ENCODE data around the gene TNC. TPM values are rescaled to one million over a fixed set of nuclear protein-coding genes. Genes with fewer than 3 reads are reported as not detected.

TNC gene
- total RNA-seq, 1 experiment from 2014 or later, result 5.7 TPM

DNA sequence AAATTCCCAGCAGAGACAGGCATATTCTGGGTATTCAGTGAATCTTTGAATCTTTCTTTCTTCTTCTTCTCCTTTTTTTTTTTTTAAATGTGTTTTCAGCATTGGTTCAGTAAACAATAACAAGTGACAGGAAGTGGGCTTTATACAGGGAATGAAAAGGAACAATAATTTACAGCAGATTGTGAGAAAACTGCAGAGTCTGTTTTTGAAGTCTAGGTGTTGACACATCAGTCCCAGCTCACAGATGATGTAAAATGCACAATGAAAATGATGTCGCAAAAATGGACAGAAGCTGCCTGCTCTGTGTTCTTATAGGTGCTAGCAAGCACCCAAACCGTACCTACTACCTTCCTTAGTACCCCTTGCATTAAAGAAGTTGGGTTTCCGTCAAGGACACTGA is 38.8 kb downstream of the TNC start:
- in situ Hi-C loops (cut with HindIII; ENCODE audit: low pct_unique_long_range_greater_than_20kb, low sequenced_read_pairs), result no loop called here
- ChIA-PET POLR2A (no interaction called here), CTCF (no interaction called here)
- intact Hi-C loops (cut with micrococcal nuclease; ENCODE audit: unreplicated experiment), result no loop called here
- Histone ChIP-seq H3K4me1 (ENCODE audit: control insufficient read depth, insufficient read depth, low read length) (no peaks in the 10 kb centered on the region), H3K27me3 (ENCODE audit: control insufficient read depth, insufficient read depth, low read length) (no peaks in the 10 kb centered on the region), H3K4me3 (ENCODE audit: low read depth in 2 of 2, low read length in 2 of 2) (no peak overlapping the region), H3K27ac (ENCODE audit: low read length) (no peak overlapping the region), H3K9me3 (ENCODE audit: control insufficient read depth, insufficient read depth, low read depth, low read length) (no peaks in the 10 kb centered on the region), H3K36me3 (ENCODE audit: control insufficient read depth, insufficient read depth, low read length) (no peaks in the 10 kb centered on the region)
- TF ChIP-seq POLR2AphosphoS5 (IDR thresholded peaks at IDR 0.05; ENCODE audit: low read depth, low read length) (no peak), SIN3A (IDR thresholded peaks at IDR 0.05; ENCODE audit: borderline replicate concordance, insufficient read depth, low read depth, low read length) (no peak), TCF7L2 (IDR thresholded peaks at IDR 0.05; ENCODE audit: low read depth, low read length) (no peak)
- TF ChIP-seq, protein P1, sequence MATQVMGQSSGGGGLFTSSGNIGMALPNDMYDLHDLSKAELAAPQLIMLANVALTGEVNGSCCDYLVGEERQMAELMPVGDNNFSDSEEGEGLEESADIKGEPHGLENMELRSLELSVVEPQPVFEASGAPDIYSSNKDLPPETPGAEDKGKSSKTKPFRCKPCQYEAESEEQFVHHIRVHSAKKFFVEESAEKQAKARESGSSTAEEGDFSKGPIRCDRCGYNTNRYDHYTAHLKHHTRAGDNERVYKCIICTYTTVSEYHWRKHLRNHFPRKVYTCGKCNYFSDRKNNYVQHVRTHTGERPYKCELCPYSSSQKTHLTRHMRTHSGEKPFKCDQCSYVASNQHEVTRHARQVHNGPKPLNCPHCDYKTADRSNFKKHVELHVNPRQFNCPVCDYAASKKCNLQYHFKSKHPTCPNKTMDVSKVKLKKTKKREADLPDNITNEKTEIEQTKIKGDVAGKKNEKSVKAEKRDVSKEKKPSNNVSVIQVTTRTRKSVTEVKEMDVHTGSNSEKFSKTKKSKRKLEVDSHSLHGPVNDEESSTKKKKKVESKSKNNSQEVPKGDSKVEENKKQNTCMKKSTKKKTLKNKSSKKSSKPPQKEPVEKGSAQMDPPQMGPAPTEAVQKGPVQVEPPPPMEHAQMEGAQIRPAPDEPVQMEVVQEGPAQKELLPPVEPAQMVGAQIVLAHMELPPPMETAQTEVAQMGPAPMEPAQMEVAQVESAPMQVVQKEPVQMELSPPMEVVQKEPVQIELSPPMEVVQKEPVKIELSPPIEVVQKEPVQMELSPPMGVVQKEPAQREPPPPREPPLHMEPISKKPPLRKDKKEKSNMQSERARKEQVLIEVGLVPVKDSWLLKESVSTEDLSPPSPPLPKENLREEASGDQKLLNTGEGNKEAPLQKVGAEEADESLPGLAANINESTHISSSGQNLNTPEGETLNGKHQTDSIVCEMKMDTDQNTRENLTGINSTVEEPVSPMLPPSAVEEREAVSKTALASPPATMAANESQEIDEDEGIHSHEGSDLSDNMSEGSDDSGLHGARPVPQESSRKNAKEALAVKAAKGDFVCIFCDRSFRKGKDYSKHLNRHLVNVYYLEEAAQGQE (IDR thresholded peaks at IDR 0.05; ENCODE audit: insufficient read depth in 1 of 2, low read depth in 2 of 2, low read length in 1 of 2), result no peak
- TF ChIP-seq, protein P2, sequence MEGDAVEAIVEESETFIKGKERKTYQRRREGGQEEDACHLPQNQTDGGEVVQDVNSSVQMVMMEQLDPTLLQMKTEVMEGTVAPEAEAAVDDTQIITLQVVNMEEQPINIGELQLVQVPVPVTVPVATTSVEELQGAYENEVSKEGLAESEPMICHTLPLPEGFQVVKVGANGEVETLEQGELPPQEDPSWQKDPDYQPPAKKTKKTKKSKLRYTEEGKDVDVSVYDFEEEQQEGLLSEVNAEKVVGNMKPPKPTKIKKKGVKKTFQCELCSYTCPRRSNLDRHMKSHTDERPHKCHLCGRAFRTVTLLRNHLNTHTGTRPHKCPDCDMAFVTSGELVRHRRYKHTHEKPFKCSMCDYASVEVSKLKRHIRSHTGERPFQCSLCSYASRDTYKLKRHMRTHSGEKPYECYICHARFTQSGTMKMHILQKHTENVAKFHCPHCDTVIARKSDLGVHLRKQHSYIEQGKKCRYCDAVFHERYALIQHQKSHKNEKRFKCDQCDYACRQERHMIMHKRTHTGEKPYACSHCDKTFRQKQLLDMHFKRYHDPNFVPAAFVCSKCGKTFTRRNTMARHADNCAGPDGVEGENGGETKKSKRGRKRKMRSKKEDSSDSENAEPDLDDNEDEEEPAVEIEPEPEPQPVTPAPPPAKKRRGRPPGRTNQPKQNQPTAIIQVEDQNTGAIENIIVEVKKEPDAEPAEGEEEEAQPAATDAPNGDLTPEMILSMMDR (IDR thresholded peaks at IDR 0.05), result no peak
- ATAC-seq (no peak), DNase-seq (ENCODE audit: low read depth, low spot score) (no peak)
- BruUV-seq (replicated peaks), result no TSS peak

DNA sequence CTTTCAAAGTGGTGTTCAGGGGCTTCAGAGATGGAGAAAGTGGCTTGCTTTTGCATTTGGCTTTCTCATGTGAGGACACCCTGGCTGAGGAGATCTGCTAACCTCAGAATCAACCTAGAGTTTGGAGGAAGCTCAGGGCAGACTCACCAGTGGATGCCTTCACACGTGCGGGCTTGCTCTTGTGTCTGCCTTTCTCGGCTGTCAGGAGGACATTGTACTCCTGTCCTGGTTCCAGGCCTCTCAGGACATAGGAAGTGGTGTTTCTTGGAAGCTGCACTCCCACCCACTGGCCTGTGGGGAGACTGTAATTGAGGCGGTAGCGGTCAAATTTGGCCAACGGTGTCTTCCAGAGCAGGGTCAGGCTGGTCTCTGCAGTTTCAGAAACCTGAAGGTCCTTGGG is 44.5 kb downstream of the TNC start:
- in situ Hi-C loops (cut with HindIII; ENCODE audit: low pct_unique_long_range_greater_than_20kb, low sequenced_read_pairs), result no loop called here
- CTCF ChIA-PET, result no interaction called here
- no peak for TF ChIP-seq TCF7L2 (IDR thresholded peaks at IDR 0.05; ENCODE audit: low read depth, low read length)
- TF ChIP-seq, protein P2 (IDR thresholded peaks at IDR 0.05), result no peak
- TF ChIP-seq SIN3A (IDR thresholded peaks at IDR 0.05; ENCODE audit: borderline replicate concordance, insufficient read depth, low read depth, low read length), result no peak
- no peak for TF ChIP-seq POLR2AphosphoS5 (IDR thresholded peaks at IDR 0.05; ENCODE audit: low read depth, low read length)
- TF ChIP-seq, protein P1 (IDR thresholded peaks at IDR 0.05; ENCODE audit: insufficient read depth in 1 of 2, low read depth in 2 of 2, low read length in 1 of 2), result no peak
- H3K4me1 ChIP-seq (ENCODE audit: control insufficient read depth, insufficient read depth, low read length), result no peaks in the 10 kb centered on the region
- no TSS peak for BruUV-seq (replicated peaks)
- ATAC-seq (no peak), DNase-seq (ENCODE audit: low read depth, low spot score) (no peak)
- intact Hi-C loops (cut with micrococcal nuclease; ENCODE audit: unreplicated experiment), result no loop called here
- H3K36me3 ChIP-seq (ENCODE audit: control insufficient read depth, insufficient read depth, low read length), result no peaks in the 10 kb centered on the region
- no peak overlapping the region for H3K27ac ChIP-seq (ENCODE audit: low read length)
- no peaks in the 10 kb centered on the region for H3K9me3 ChIP-seq (ENCODE audit: control insufficient read depth, insufficient read depth, low read depth, low read length)
- no peak overlapping the region for H3K4me3 ChIP-seq (ENCODE audit: low read depth in 2 of 2, low read length in 2 of 2)
- POLR2A ChIA-PET, result no interaction called here
- no peaks in the 10 kb centered on the region for H3K27me3 ChIP-seq (ENCODE audit: control insufficient read depth, insufficient read depth, low read length)
